Endodermal cell (in vitro differentiated cells): ENCODE measurements around the gene GRK1. TPM values are rescaled to one million over a fixed set of nuclear protein-coding genes. Genes with fewer than 3 reads are reported as not detected.
A peak's percentile ranks its signal among the peaks of the same experiment; 100 is the strongest.

Source experiments
- DNase-seq: peaks from one replicate; pipeline ENCODE4 v3.0.0-alpha.2; 2017
- H3K27ac ChIP-seq: 2 replicates; pipeline ENCODE4 v1.5.1; 2013; ENCODE audit warnings: mild to moderate bottlenecking, low read depth, low read length, moderate library complexity
- H3K27me3 ChIP-seq: 2 replicates; pipeline ENCODE4 v1.6.1; 2013; ENCODE audit warnings: mild to moderate bottlenecking, low read length, moderate library complexity; ENCODE audit not compliant: insufficient read depth, control insufficient read depth, poor library complexity, severe bottlenecking
- H3K36me3 ChIP-seq: 2 replicates; pipeline ENCODE4 v1.7.0; 2013; ENCODE audit warnings: mild to moderate bottlenecking, low read length, moderate library complexity; ENCODE audit not compliant: control insufficient read depth, insufficient read depth
- H3K4me1 ChIP-seq: one replicate; pipeline ENCODE4 v1.7.0; 2013; ENCODE audit warnings: low read length; ENCODE audit not compliant: control insufficient read depth, insufficient read depth
- H3K4me3 ChIP-seq: 2 replicates; pipeline ENCODE4 v1.5.1; 2013; ENCODE audit warnings: mild to moderate bottlenecking, low read length, moderate library complexity
- H3K9ac ChIP-seq: 2 replicates; pipeline ENCODE4 v1.6.1; 2013; ENCODE audit warnings: mild to moderate bottlenecking, low read length, moderate library complexity; ENCODE audit not compliant: poor library complexity, severe bottlenecking; ENCODE audit errors: extremely low read depth
- H3K9me3 ChIP-seq: 2 replicates; pipeline ENCODE4 v1.6.1; 2013; ENCODE audit warnings: mild to moderate bottlenecking, low read length, moderate library complexity; ENCODE audit not compliant: control insufficient read depth
- H3K27ac Mint-ChIP-seq: 2 replicates; pipeline ENCODE4 v1.8.0; 2020; ENCODE audit warnings: mixed read lengths
- H3K27me3 Mint-ChIP-seq: 2 replicates; pipeline ENCODE4 v1.8.0; 2021; ENCODE audit warnings: mild to moderate bottlenecking, mixed read lengths; ENCODE audit not compliant: insufficient read depth
- H3K36me3 Mint-ChIP-seq: 2 replicates; pipeline ENCODE4 v1.8.0; 2020; ENCODE audit warnings: low read depth, mixed read lengths
- H3K4me1 Mint-ChIP-seq: 2 replicates; pipeline ENCODE4 v1.8.0; 2020; ENCODE audit warnings: mixed read lengths
- H3K4me3 Mint-ChIP-seq: 2 replicates; pipeline ENCODE4 v1.8.0; 2020; ENCODE audit warnings: mild to moderate bottlenecking, moderate library complexity, mixed read lengths
- H3K9me3 Mint-ChIP-seq: 2 replicates; pipeline ENCODE4 v1.8.0; 2020; ENCODE audit warnings: mild to moderate bottlenecking, mixed read lengths
- WGBS, 2 experiments: methylation state at CpG; one replicate each; pipeline versions ENCODE4 v1.1.5 to v1.1.7; 2013; ENCODE audit warnings: missing lambda C conversion rate in 2 of 2, mixed read lengths in 1 of 2; ENCODE audit not compliant: insufficient coverage in 1 of 2, insufficient read length in 1 of 2; 5-methylcytosine and 5-hydroxymethylcytosine counted together
- total RNA-seq, 2 donors: library from RNA; stranded (reverse); fragmentation: NEBNext Ultra II Directional in 1 of 2; extraction: Animal tissue kit (Norgen Biotek cat#: 25700) in 1 of 2; gene quantifications; 2 replicates in 1 of 2; 3 replicates in 1 of 2; pipeline ENCODE4 v1.2.1, GENCODE V29; 2021
- TF ChIP-seq, protein P1 (sequence below): fragments of 200-600 bp; sonication (generic); conservative IDR thresholded peaks from 2 replicates; pipeline ENCODE4 v1.5.0; 2021; ENCODE audit warnings: antibody characterized with exemption, mild to moderate bottlenecking

Gene GRK1
- total RNA-seq, 2 donors from 2014 or later: 1.7 to 2.5 TPM

DNA sequence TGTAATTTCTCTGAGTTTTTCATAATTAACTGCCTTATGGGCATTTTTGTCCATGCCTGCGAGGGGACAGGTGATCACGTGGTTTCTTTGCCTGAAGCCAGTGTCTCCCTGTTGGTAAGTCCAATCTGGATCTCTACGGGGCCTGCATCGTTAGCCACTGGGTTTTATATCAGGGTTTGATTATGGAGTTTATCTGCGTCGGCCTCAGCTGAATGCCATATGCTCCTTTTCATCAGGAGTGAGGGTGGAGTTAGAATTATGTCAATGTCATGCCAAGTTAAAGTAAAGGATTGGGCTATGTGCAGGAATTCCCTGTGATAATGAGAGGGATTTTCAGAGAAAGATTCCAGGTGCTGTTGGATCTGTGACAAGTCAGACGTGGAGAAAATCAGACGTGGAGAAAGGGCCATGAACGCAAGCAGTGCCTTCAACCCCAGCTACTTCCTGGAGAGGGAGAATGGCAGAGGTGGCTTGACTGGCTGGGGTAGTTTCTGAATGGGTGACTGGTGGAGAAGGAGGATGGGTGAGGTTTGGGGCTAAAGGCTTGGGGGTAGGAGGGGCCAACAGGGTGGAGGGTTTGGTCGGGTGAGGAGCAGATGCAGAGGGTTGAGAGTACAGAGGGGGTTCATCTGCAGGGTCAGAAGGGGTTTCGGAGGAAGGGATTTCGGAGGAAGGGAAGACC, 116.3 kb downstream of the GRK1 start:
- H3K27ac Mint-ChIP-seq: no peak overlapping the region
- peaks cover 15% of the 10 kb centered on the region for H3K27me3 ChIP-seq
- no peaks in the 10 kb centered on the region for H3K36me3 ChIP-seq
- no peak overlapping the region for H3K4me3 ChIP-seq
- DNase-seq: peak; percentile 10
- TF ChIP-seq, protein P1, sequence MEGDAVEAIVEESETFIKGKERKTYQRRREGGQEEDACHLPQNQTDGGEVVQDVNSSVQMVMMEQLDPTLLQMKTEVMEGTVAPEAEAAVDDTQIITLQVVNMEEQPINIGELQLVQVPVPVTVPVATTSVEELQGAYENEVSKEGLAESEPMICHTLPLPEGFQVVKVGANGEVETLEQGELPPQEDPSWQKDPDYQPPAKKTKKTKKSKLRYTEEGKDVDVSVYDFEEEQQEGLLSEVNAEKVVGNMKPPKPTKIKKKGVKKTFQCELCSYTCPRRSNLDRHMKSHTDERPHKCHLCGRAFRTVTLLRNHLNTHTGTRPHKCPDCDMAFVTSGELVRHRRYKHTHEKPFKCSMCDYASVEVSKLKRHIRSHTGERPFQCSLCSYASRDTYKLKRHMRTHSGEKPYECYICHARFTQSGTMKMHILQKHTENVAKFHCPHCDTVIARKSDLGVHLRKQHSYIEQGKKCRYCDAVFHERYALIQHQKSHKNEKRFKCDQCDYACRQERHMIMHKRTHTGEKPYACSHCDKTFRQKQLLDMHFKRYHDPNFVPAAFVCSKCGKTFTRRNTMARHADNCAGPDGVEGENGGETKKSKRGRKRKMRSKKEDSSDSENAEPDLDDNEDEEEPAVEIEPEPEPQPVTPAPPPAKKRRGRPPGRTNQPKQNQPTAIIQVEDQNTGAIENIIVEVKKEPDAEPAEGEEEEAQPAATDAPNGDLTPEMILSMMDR: no peak
- H3K4me1 Mint-ChIP-seq: no peaks in the 10 kb centered on the region
- H3K9ac ChIP-seq: no peak overlapping the region
- peaks cover 6% of the 10 kb centered on the region for H3K9me3 Mint-ChIP-seq
- no peak overlapping the region for H3K4me3 Mint-ChIP-seq
- H3K36me3 Mint-ChIP-seq: peaks cover 3% of the 10 kb centered on the region
- no peaks in the 10 kb centered on the region for H3K4me1 ChIP-seq
- H3K9me3 ChIP-seq: no peaks in the 10 kb centered on the region
- no peak overlapping the region for H3K27ac ChIP-seq
- H3K27me3 Mint-ChIP-seq: peaks cover 5% of the 10 kb centered on the region
- 85 to 88% methylated on average over 8 to 12 of the region's 12 CpGs for WGBS, 2 experiments

DNA sequence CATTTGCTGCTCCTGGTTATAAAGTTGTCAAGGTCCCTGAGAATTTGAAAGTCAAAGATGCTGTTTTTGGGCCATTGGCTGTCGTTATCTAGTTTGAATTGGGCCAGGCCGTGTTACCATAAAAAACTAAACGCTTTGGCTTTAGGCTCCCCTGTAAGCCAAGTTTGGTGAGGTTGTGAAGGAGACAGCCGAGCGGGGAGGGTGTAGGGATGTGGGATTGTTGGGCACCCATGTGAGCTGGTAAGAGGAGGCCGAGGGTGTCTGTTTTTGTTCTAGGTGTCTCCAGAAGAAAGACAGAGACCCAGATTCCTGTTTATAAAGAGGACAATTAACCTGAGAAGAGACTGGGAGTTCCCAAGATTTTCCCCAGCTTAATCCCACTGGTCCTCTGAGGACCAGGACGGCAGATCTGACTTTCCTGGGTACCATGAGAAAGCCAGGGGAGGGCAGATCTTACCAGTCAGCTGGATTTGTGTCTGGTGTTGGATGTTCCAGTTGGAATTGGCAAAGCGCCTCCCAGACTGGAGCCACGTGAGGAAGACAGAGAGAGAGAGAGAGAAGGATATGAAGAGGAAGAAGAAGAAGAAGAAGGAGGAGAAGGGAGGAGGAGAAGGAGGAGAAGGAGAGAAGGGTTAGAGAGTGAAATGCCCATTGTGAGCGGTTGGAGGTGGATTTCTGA, 117.1 kb downstream of the GRK1 start:
- WGBS, 2 experiments: 80 to 86% methylated on average over 7 to 10 of the region's 10 CpGs
- H3K4me1 ChIP-seq: no peaks in the 10 kb centered on the region
- TF ChIP-seq, protein P1: no peak

DNA sequence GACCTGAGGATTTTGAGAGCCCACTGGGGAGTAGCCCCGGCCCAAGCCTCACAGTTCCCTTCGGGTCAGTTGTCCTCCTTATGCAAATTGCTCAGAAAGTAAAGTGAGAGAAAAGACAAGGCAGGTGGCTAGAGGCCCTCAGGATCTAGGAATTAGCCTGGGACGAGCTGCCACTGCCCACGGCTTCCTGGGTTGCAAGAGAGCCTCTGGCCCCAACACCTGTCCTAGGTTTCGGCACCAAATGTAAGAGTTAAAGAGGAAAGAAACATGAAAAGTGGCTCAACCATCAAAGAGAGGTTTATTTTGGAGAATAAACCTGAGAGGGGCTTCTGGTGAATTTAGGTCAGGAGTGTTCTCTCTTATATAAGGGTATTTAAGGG, 117.6 kb downstream of the GRK1 start:
- no peaks in the 10 kb centered on the region for H3K4me1 ChIP-seq
- no peak overlapping the region for H3K4me3 ChIP-seq
- no peak overlapping the region for H3K27ac ChIP-seq
- no peak overlapping the region for H3K9ac ChIP-seq
- Mint-ChIP-seq H3K27me3 (peaks cover 2% of the 10 kb centered on the region), H3K9me3 (peaks cover 6% of the 10 kb centered on the region), H3K36me3 (peaks cover 3% of the 10 kb centered on the region), H3K4me3 (no peak overlapping the region), H3K4me1 (no peaks in the 10 kb centered on the region), H3K27ac (no peak overlapping the region)
- no peak for DNase-seq
- H3K36me3 ChIP-seq: no peaks in the 10 kb centered on the region
- H3K9me3 ChIP-seq: no peaks in the 10 kb centered on the region
- 80 to 84% methylated on average over 3 to 5 of the region's 5 CpGs for WGBS, 2 experiments
- H3K27me3 ChIP-seq: peaks cover 5% of the 10 kb centered on the region
- TF ChIP-seq, protein P1: no peak

More for the DNA sequence above, 117.1 kb downstream of the GRK1 start:
- H3K9me3 ChIP-seq: no peaks in the 10 kb centered on the region
- peaks cover 9% of the 10 kb centered on the region for H3K27me3 ChIP-seq
- peaks cover 3% of the 10 kb centered on the region for H3K36me3 Mint-ChIP-seq
- no peak overlapping the region for H3K9ac ChIP-seq
- H3K27ac ChIP-seq: no peak overlapping the region
- no peak for DNase-seq
- no peak overlapping the region for H3K27ac Mint-ChIP-seq
- H3K4me1 Mint-ChIP-seq: no peaks in the 10 kb centered on the region
- H3K36me3 ChIP-seq: no peaks in the 10 kb centered on the region
- no peak overlapping the region for H3K4me3 ChIP-seq
- no peak overlapping the region for H3K4me3 Mint-ChIP-seq
- H3K9me3 Mint-ChIP-seq: peaks cover 6% of the 10 kb centered on the region
- peaks cover 2% of the 10 kb centered on the region for H3K27me3 Mint-ChIP-seq
